HG03520 (cell line): ENCODE data around the gene STRA6.

Source experiments
- ATAC-seq: cut with Tn5 transposase; IDR thresholded peaks from one replicate; pipeline ENCODE4 v1.9.1; 2021; ENCODE audit warnings: mild to moderate bottlenecking, moderate library complexity; ENCODE audit not compliant: unreplicated experiment

Gene STRA6

DNA sequence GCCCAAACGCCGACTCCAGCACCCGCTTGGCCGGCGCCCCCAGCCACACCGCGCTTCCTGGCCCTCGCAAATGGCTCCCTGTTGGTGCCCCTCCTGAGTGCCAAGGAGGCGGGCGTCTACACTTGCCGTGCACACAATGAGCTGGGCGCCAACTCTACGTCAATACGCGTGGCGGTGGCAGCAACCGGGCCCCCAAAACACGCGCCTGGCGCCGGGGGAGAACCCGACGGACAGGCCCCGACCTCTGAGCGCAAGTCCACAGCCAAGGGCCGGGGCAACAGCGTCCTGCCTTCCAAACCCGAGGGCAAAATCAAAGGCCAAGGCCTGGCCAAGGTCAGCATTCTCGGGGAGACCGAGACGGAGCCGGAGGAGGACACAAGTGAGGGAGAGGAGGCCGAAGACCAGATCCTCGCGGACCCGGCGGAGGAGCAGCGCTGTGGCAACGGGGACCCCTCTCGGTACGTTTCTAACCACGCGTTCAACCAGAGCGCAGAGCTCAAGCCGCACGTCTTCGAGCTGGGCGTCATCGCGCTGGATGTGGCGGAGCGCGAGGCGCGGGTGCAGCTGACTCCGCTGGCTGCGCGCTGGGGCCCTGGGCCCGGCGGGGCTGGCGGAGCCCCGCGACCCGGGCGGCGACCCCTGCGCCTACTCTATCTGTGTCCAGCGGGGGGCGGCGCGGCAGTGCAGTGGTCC is 68.7 kb downstream of the STRA6 start:
- ATAC-seq: no peak

DNA sequence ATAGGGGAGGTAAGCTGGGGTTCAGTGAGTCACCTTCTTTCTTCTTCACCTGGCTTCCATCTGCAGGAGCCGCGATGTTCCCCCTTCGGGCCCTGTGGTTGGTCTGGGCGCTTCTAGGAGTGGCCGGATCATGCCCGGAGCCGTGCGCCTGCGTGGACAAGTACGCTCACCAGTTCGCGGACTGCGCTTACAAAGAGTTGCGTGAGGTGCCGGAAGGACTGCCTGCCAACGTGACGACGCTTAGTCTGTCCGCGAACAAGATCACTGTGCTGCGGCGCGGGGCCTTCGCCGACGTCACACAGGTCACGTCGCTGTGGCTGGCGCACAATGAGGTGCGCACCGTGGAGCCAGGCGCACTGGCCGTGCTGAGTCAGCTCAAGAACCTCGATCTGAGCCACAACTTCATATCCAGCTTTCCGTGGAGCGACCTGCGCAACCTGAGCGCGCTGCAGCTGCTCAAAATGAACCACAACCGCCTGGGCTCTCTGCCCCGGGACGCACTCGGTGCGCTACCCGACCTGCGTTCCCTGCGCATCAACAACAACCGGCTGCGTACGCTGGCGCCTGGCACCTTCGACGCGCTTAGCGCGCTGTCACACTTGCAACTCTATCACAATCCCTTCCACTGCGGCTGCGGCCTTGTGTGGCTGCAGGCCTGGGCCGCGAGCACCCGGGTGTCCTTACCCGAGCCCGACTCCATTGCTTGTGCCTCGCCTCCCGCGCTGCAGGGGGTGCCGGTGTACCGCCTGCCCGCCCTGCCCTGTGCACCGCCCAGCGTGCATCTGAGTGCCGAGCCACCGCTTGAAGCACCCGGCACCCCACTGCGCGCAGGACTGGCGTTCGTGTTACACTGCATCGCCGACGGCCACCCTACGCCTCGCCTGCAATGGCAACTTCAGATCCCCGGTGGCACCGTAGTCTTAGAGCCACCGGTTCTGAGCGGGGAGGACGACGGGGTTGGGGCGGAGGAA is 69.6 kb downstream of the STRA6 start:
- no peak for ATAC-seq

- ATAC-seq: no peak
Measured at GRCh38 chr15:74131628-74132413, 70.8 kb downstream of the STRA6 start.

- no peak for ATAC-seq
Measured at GRCh38 chr15:74130849-74131627, 71.5 kb downstream of the STRA6 start.

GRCh38 chr15:74130155-74130848 is 72.3 kb downstream of the STRA6 start, which contains the start of gene ISLR2:
ISLR2 (plus strand) TSS chr15:74130586; CDS start chr15:74132755, 2,169 bp downstream.
- no peak for ATAC-seq

DNA sequence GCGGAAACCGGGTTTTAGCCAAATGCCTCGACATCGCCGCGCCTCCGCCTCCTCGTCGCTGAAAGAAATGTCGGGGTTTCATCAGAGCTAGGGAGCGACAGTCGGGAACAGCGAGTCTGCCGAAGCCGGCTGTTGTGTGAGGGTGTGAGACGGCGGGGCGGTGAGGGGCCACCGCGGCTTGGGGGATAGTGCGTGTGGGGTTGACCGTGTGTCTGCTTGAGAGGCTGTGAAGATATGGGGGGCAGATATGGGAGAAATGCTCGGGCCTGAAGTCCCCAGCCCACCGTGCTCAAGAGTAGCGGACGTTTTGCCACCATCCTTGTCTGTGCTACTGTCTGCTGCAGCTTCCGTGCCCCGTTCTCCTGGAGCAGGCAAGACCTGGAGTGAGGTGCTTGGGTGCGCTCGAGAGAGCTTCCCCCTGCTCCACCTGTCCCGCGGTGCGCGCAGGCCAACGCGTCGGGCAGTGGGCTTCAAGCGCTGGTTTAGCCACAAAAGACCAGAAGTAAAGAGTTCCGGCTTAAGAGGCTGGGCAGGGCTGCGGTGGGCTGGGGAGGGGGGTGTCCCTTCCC is 72.9 kb downstream of the STRA6 start:
- ATAC-seq: no peak
